K562 (cell line): ENCODE results near the gene ALG13. TPM values are rescaled to one million over a fixed set of nuclear protein-coding genes. Genes with fewer than 3 reads are reported as not detected.

Experiments
- CHD7 ChIP-seq: fragments of 200-600 bp; sonication (generic); IDR thresholded peaks from one replicate; pipeline ENCODE4 v1.6.1; 2012; ENCODE audit warnings: mild to moderate bottlenecking, low read depth, low read length, inconsistent platforms
- DACH1 ChIP-seq: fragments of 450-650 bp; IDR thresholded peaks from 2 replicates; pipeline ENCODE4 v1.6.1; 2018; ENCODE audit not compliant: partially characterized antibody
- ELK1 ChIP-seq: sonication (generic); formaldehyde crosslinking; IDR thresholded peaks from 2 replicates; pipeline ENCODE4 v1.8.1; 2022; ENCODE audit warnings: missing genetic modification reagents
- FOXA1 ChIP-seq: fragments of 450-650 bp; IDR thresholded peaks from 2 replicates; pipeline ENCODE4 v1.6.1; 2016; ENCODE audit warnings: mild to moderate bottlenecking, borderline replicate concordance
- MTA3 ChIP-seq: fragments of 450-650 bp; formaldehyde crosslinking; IDR thresholded peaks from 2 replicates; pipeline ENCODE4 v1.6.1; 2017; ENCODE audit warnings: mild to moderate bottlenecking, borderline replicate concordance
- RFX1 ChIP-seq: fragments of 450-650 bp; IDR thresholded peaks from 2 replicates; pipeline ENCODE4 v1.6.1; 2016; ENCODE audit warnings: mild to moderate bottlenecking, moderate library complexity
- SIX5 ChIP-seq, 2 experiments: IDR thresholded peaks; 2 replicates each; pipeline ENCODE4 v1.6.1; 2011; ENCODE audit warnings: low read length in 2 of 2, borderline replicate concordance in 1 of 2, low read depth in 1 of 2, mild to moderate bottlenecking in 1 of 2, moderate library complexity in 1 of 2; ENCODE audit not compliant: insufficient read depth in 1 of 2
- SMC3 ChIP-seq: conservative IDR thresholded peaks from 2 replicates; pipeline ENCODE4 v1.6.1; 2011; ENCODE audit warnings: low read depth, low read length, improper control_type of control experiment; ENCODE audit not compliant: insufficient read depth
- ZMIZ1 ChIP-seq, 2 experiments: fragments of 150-350 bp in 1 of 2; IDR thresholded peaks; 2 replicates each; pipeline ENCODE4 v1.6.1; 2012 to 2016; ENCODE audit warnings: low read depth in 2 of 2, low read length in 2 of 2, mild to moderate bottlenecking in 1 of 2, moderate library complexity in 1 of 2
- ZNF584 ChIP-seq: fragments of 200-800 bp; sonication (Bioruptor generic); IDR thresholded peaks from 2 replicates; pipeline ENCODE4 v1.6.1; 2016; ENCODE audit warnings: low read depth, mild to moderate bottlenecking, missing genetic modification characterization, missing compliant biosample characterization
- polyA plus RNA-seq, 8 experiments: library from polyadenylated mRNA; depleted of rRNA in 4 of 8; stranded (reverse) in 5 of 8; unstranded in 3 of 8; fragments of >200 nt; fragmentation: Nextera tagmentation in 2 of 8; fragmentation: Illumina TruSeq in 1 of 8; extraction: Ambion mirVana in 2 of 8; extraction: Trizol in 1 of 8; gene quantifications; 2 replicates each; pipeline versions ENCODE4 v1.2.1 to v1.2.3, GENCODE V29; 2011 to 2014; ENCODE audit warnings: inconsistent platforms in 1 of 8, missing spikeins in 1 of 8
- total RNA-seq, 7 experiments: library from RNA; depleted of rRNA in 6 of 7; stranded (reverse); fragments of >200 nt in 6 of 7; fragmentation: Illumina TruSeq in 2 of 7; extraction: Trizol in 2 of 7; gene quantifications; 2 replicates each; pipeline versions ENCODE4 v1.2.1 to v1.2.3, GENCODE V29; 2011 to 2021; ENCODE audit warnings: low replicate concordance in 1 of 7

The ALG13 gene
- total and polyA plus RNA-seq, 9 of the 15 experiments (the other 6 are each of a cell fraction or from before 2014, with no cell fraction given) = 40.3 to 117 (median 68.2) TPM

GRCh38 chrX:111680988-111681779 is at the start of gene ALG13 (continued):
- no peak for TF ChIP-seq CHD7
- TF ChIP-seq ELK1 (CRISPR knock-in tag) = no peak
- TF ChIP-seq SIX5 (IDR thresholded peaks at IDR 0.05; ENCODE audit: borderline replicate concordance in 1 of 2, insufficient read depth in 1 of 2, low read depth in 1 of 2, low read length in 2 of 2) = no peak
- TF ChIP-seq SMC3 = peak; percentile 32; the same call in 1 of the 2 replicates
- no peak for TF ChIP-seq DACH1
- no peak; the same call in 1 of the 2 replicates for TF ChIP-seq RFX1
- TF ChIP-seq ZMIZ1 (IDR thresholded peaks at IDR 0.05; ENCODE audit: low read depth in 2 of 2, low read length in 2 of 2) = no peak; a peak in 1 of 4 replicates
- TF ChIP-seq FOXA1 = no peak
- no peak for TF ChIP-seq ZNF584 (CRISPR knock-in tag)
- TF ChIP-seq MTA3 = peak; percentile 57; the same call in 1 of the 2 replicates
